Hippocampal formation (tissue), 2 donors: ENCODE data around the gene CYSRT1.

ENCODE experiments used
- DNase-seq, 2 donors: peaks; one replicate each; lab custom pipeline; 2025; lab: John Stamatoyannopoulos, UW

Gene CYSRT1

GRCh38 chr9:137227054-137227852, 2.3 kb downstream of the CYSRT1 start, which contains the start of gene RNF224:
TSS of gene RNF224 (plus strand) at chr9:137227502. CDS start at chr9:137228336, 834 bp downstream.
- DNase-seq = peak; percentile 17 to 40

- no peak for DNase-seq
Observed at GRCh38 chr9:137227853-137228505, 3.0 kb downstream of the CYSRT1 start.

GRCh38 chr9:137228506-137228967, 3.6 kb downstream of the CYSRT1 start:
- DNase-seq = no peak

GRCh38 chr9:137228968-137229896, 4.3 kb downstream of the CYSRT1 start:
- no peak for DNase-seq

GRCh38 chr9:137229903-137230704, 5.1 kb downstream of the CYSRT1 start:
- no peak for DNase-seq

- no peak for DNase-seq
Observed at GRCh38 chr9:137230705-137231371, 5.9 kb downstream of the CYSRT1 start, which contains the start of gene SLC34A3. TSS of gene SLC34A3 (plus strand) at chr9:137230901. CDS start at chr9:137231703, 802 bp downstream.

GRCh38 chr9:137231372-137232039, 6.5 kb downstream of the CYSRT1 start:
- DNase-seq = no peak

- no peak for DNase-seq
Observed at GRCh38 chr9:137232101-137232500, 7.1 kb downstream of the CYSRT1 start.

- no peak for DNase-seq
Observed at GRCh38 chr9:137232510-137232909, 7.5 kb downstream of the CYSRT1 start.

GRCh38 chr9:137233143-137233980, 8.4 kb downstream of the CYSRT1 start:
- DNase-seq = no peak

GRCh38 chr9:137234055-137234697, 9.2 kb downstream of the CYSRT1 start:
- no peak for DNase-seq

GRCh38 chr9:137234758-137235423, 9.9 kb downstream of the CYSRT1 start:
- no peak for DNase-seq

- DNase-seq = no peak
Observed at GRCh38 chr9:137235424-137236237, 10.7 kb downstream of the CYSRT1 start.

- DNase-seq = peak; percentile 46 to 71
Observed at GRCh38 chr9:137236238-137236935, 11.4 kb downstream of the CYSRT1 start.

- no peak for DNase-seq
Observed at GRCh38 chr9:137236936-137237421, 12.0 kb downstream of the CYSRT1 start.
